ENCODE data around the gene CDC23.
A peak's percentile ranks its signal among the peaks of the same experiment; 100 is the strongest.

CDC23 gene

DNA sequence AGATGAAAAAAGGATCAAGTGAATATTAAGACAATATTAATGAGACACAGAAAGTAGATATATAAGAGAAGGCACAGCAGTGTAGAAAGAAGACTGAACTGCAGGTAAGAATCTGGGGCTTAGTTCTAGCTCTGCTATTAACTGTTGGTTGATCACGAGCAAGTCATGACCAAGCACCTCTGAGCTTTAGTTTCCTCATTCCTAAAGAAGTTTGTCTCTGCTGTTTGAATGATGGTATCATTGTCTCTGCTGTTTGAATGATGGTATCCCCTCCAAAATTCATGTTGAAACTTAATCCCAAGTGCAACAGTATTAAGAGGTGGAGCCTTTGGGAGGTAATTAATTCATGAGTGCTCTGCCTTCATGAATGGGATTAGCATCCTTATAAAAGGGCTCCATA, 71.4 kb downstream of the CDC23 start:
- no peak overlapping the region for H3K4me2 ChIP-seq (ENCODE audit: insufficient read depth, low read length, poor library complexity, severe bottlenecking)
- no CpG with 5 or more reads among the region's 1 CpG for WGBS, 2 donors (ENCODE audit: extremely low coverage in 2 of 2, insufficient read length in 2 of 2, insufficient replicate concordance in 1 of 2)
- H2BK15ac ChIP-seq (ENCODE audit: low read length) = no peak overlapping the region

GRCh38 chr5:138140268-138140667, 72.9 kb downstream of the CDC23 start:
- H4K91ac ChIP-seq (ENCODE audit: low read depth, low read length, poor library complexity) = no peak overlapping the region
- H2AFZ ChIP-seq (ENCODE audit: low read length) = peak overlapping the region; percentile 96
- H3K79me1 ChIP-seq (ENCODE audit: low read depth, low read length) = no peaks in the 10 kb centered on the region
- H3K4me2 ChIP-seq (ENCODE audit: insufficient read depth, low read length, poor library complexity, severe bottlenecking) = no peak overlapping the region
- H2BK120ac ChIP-seq (ENCODE audit: low read depth, low read length) = no peak overlapping the region
- H3K9ac ChIP-seq (ENCODE audit: low read depth, low read length, poor library complexity) = no peak overlapping the region
- no peak overlapping the region for H2BK5ac ChIP-seq (ENCODE audit: low read length)
- H3K4ac ChIP-seq (ENCODE audit: low read length) = no peak overlapping the region
- H2AK5ac ChIP-seq (ENCODE audit: low read depth, low read length) = no peak overlapping the region
- no peaks in the 10 kb centered on the region for H3K9me3 ChIP-seq (replicated peaks in 1 of 2; ENCODE audit: control insufficient read depth in 2 of 2, insufficient read depth in 1 of 2, low read depth in 1 of 2, low read length in 2 of 2)
- WGBS, 2 donors (ENCODE audit: extremely low coverage in 2 of 2, insufficient read length in 2 of 2, insufficient replicate concordance in 1 of 2) = no CpG with 5 or more reads among the region's 4 CpGs
- no peak overlapping the region for H3K18ac ChIP-seq (ENCODE audit: low read length)
- no peaks in the 10 kb centered on the region for H3K36me3 ChIP-seq (replicated peaks in 1 of 2; ENCODE audit: control insufficient read depth in 2 of 2, insufficient read depth in 2 of 2, low read length in 2 of 2)
- H3K27me3 ChIP-seq (ENCODE audit: control insufficient read depth in 3 of 3, insufficient read depth in 3 of 3, low read depth in 1 of 3, low read length in 3 of 3) = no peaks in the 10 kb centered on the region
- DNase-seq (ENCODE audit: low spot score) = no peak
- no peaks in the 10 kb centered on the region for H3K4me1 ChIP-seq (ENCODE audit: control insufficient read depth in 2 of 2, insufficient read depth in 1 of 2, low read depth in 1 of 2, low read length in 2 of 2)
- H3K4me3 ChIP-seq (ENCODE audit: low read length in 2 of 2) = no peak overlapping the region
- no peak overlapping the region for H3K23ac ChIP-seq (ENCODE audit: low read depth, low read length, poor library complexity)
- H2BK12ac ChIP-seq (ENCODE audit: low read length) = no peak overlapping the region
- no peak overlapping the region for H3K14ac ChIP-seq (ENCODE audit: low read length)
- no peak overlapping the region for H2BK15ac ChIP-seq (ENCODE audit: low read length)
- no peak overlapping the region for H3K27ac ChIP-seq (replicated peaks; ENCODE audit: low read length)
- H4K8ac ChIP-seq (ENCODE audit: low read depth, low read length) = no peak overlapping the region

More for the DNA sequence above, 71.4 kb downstream of the CDC23 start:
- Histone ChIP-seq H3K4me3 (ENCODE audit: low read length in 2 of 2) (no peak overlapping the region), H3K9ac (ENCODE audit: low read depth, low read length, poor library complexity) (no peak overlapping the region), H3K23ac (ENCODE audit: low read depth, low read length, poor library complexity) (no peak overlapping the region), H2AFZ (ENCODE audit: low read length) (no peak overlapping the region), H2BK12ac (ENCODE audit: low read length) (no peak overlapping the region), H2AK5ac (ENCODE audit: low read depth, low read length) (no peak overlapping the region), H3K4me1 (ENCODE audit: control insufficient read depth in 2 of 2, insufficient read depth in 1 of 2, low read depth in 1 of 2, low read length in 2 of 2) (no peaks in the 10 kb centered on the region), H3K79me1 (ENCODE audit: low read depth, low read length) (no peaks in the 10 kb centered on the region), H3K27me3 (ENCODE audit: control insufficient read depth in 3 of 3, insufficient read depth in 3 of 3, low read depth in 1 of 3, low read length in 3 of 3) (no peaks in the 10 kb centered on the region), H3K27ac (replicated peaks; ENCODE audit: low read length) (no peak overlapping the region), H3K14ac (ENCODE audit: low read length) (no peak overlapping the region), H3K9me3 (replicated peaks in 1 of 2; ENCODE audit: control insufficient read depth in 2 of 2, insufficient read depth in 1 of 2, low read depth in 1 of 2, low read length in 2 of 2) (no peaks in the 10 kb centered on the region), H3K36me3 (replicated peaks in 1 of 2; ENCODE audit: control insufficient read depth in 2 of 2, insufficient read depth in 2 of 2, low read length in 2 of 2) (no peaks in the 10 kb centered on the region), H4K8ac (ENCODE audit: low read depth, low read length) (no peak overlapping the region), H2BK5ac (ENCODE audit: low read length) (no peak overlapping the region), H2BK120ac (ENCODE audit: low read depth, low read length) (no peak overlapping the region), H3K4ac (ENCODE audit: low read length) (no peak overlapping the region), H3K18ac (ENCODE audit: low read length) (no peak overlapping the region), H4K91ac (ENCODE audit: low read depth, low read length, poor library complexity) (no peak overlapping the region)
- DNase-seq (ENCODE audit: low spot score) = no peak

DNA sequence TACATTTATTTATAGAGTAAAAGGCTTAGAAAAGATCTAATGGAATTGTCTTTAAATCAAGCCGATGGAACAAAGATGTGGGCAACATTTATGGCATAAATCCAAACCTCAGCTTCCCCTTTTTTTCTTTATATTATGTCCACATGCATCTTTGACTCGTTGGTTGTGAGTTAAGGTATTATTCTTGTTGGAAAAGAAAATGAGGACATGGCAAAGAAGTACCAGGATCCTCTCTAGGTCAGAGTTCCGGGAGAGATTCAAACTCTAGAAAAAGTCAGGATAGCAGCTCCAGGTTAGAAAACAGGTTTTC, 73.4 kb downstream of the CDC23 start:
- DNase-seq (ENCODE audit: low spot score) = no peak
- Histone ChIP-seq H2AK5ac (ENCODE audit: low read depth, low read length) (no peak overlapping the region), H3K23ac (ENCODE audit: low read depth, low read length, poor library complexity) (no peak overlapping the region), H3K9me3 (replicated peaks in 1 of 2; ENCODE audit: control insufficient read depth in 2 of 2, insufficient read depth in 1 of 2, low read depth in 1 of 2, low read length in 2 of 2) (no peaks in the 10 kb centered on the region), H3K4me1 (ENCODE audit: control insufficient read depth in 2 of 2, insufficient read depth in 1 of 2, low read depth in 1 of 2, low read length in 2 of 2) (no peaks in the 10 kb centered on the region), H4K8ac (ENCODE audit: low read depth, low read length) (no peak overlapping the region), H4K91ac (ENCODE audit: low read depth, low read length, poor library complexity) (no peak overlapping the region), H3K4me3 (ENCODE audit: low read length in 2 of 2) (peak overlapping the region in 1 of 2 donors; percentile 72), H3K14ac (ENCODE audit: low read length) (no peak overlapping the region), H3K9ac (ENCODE audit: low read depth, low read length, poor library complexity) (no peak overlapping the region), H3K36me3 (replicated peaks in 1 of 2; ENCODE audit: control insufficient read depth in 2 of 2, insufficient read depth in 2 of 2, low read length in 2 of 2) (no peaks in the 10 kb centered on the region), H2BK15ac (ENCODE audit: low read length) (no peak overlapping the region), H3K18ac (ENCODE audit: low read length) (no peak overlapping the region), H3K4ac (ENCODE audit: low read length) (no peak overlapping the region), H3K4me2 (ENCODE audit: insufficient read depth, low read length, poor library complexity, severe bottlenecking) (no peak overlapping the region), H3K79me1 (ENCODE audit: low read depth, low read length) (no peaks in the 10 kb centered on the region), H2BK5ac (ENCODE audit: low read length) (no peak overlapping the region), H2AFZ (ENCODE audit: low read length) (peak overlapping the region; percentile 96), H3K27me3 (ENCODE audit: control insufficient read depth in 3 of 3, insufficient read depth in 3 of 3, low read depth in 1 of 3, low read length in 3 of 3) (no peaks in the 10 kb centered on the region), H2BK120ac (ENCODE audit: low read depth, low read length) (no peak overlapping the region), H3K27ac (replicated peaks; ENCODE audit: low read length) (no peak overlapping the region), H2BK12ac (ENCODE audit: low read length) (no peak overlapping the region)
- no CpG with 5 or more reads among the region's 3 CpGs for WGBS, 2 donors (ENCODE audit: extremely low coverage in 2 of 2, insufficient read length in 2 of 2, insufficient replicate concordance in 1 of 2)

DNA sequence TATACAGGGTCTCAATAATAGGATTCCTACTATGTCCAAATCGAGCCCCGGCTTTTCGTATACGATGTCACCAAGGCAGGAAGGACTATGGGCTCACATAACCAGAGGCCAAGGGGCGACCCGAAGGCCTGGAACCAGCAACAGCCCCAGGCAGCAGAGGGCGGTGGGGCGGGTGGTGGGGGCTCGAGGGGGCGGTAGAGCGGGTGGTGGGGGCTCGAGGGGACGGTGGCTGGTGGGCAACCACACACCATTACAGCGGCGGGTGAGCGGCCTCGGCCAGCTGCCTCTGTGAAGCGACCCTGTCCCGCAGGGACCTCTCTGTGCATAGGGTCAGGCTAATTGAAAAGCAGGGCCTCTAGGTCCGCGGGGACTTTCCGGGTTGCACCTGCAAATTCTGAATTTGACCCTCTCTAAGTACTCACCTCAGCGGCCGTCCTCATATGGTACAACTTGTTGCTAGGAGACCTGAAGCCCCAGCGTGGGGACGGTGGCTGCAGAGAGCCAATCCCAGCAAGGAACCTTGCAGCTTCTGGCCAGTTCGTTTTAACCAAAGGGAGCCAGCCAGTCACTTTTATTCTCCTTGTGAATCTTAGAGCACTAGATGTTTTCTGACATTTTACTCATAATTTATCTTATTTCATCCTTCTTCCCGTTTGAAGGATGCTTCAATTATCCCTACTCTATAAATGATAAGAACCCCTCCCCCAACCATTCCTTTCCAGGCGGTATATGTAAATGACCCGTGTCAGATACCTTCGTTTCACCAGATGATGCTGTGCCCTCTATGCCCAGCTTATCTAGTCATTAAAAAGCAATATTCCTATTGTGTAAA, 74.0 kb downstream of the CDC23 start, which contains the start of gene NME5:
NME5 (minus strand) TSS at position 480 of the 832 bp plus-strand sequence. CDS start 648 bp downstream, outside the sequence.
- no peak within 1 kb of the TSS for H3K23ac ChIP-seq (ENCODE audit: low read depth, low read length, poor library complexity)
- no peak within 1 kb of the TSS for H4K91ac ChIP-seq (ENCODE audit: low read depth, low read length, poor library complexity)
- no peaks in the 10 kb centered on the region for H3K79me1 ChIP-seq (ENCODE audit: low read depth, low read length)
- H3K18ac ChIP-seq (ENCODE audit: low read length) = peak within 1 kb of the TSS; percentile 90
- no CpG with 5 or more reads among the region's 31 CpGs for WGBS, 2 donors (ENCODE audit: extremely low coverage in 2 of 2, insufficient read length in 2 of 2, insufficient replicate concordance in 1 of 2)
- no peak within 1 kb of the TSS for H4K8ac ChIP-seq (ENCODE audit: low read depth, low read length)
- no peak within 1 kb of the TSS for H3K9ac ChIP-seq (ENCODE audit: low read depth, low read length, poor library complexity)
- no peak within 1 kb of the TSS for H2AK5ac ChIP-seq (ENCODE audit: low read depth, low read length)
- peak within 1 kb of the TSS; percentile 60 for H3K4me2 ChIP-seq (ENCODE audit: insufficient read depth, low read length, poor library complexity, severe bottlenecking)
- no peaks in the 10 kb centered on the region for H3K9me3 ChIP-seq (replicated peaks in 1 of 2; ENCODE audit: control insufficient read depth in 2 of 2, insufficient read depth in 1 of 2, low read depth in 1 of 2, low read length in 2 of 2)
- H3K14ac ChIP-seq (ENCODE audit: low read length) = no peak within 1 kb of the TSS
- H2BK15ac ChIP-seq (ENCODE audit: low read length) = no peak within 1 kb of the TSS
- DNase-seq (ENCODE audit: low spot score) = peak; percentile 38
- H3K4me3 ChIP-seq (ENCODE audit: low read length in 2 of 2) = peak within 1 kb of the TSS; percentile 72 to 89
- H2BK5ac ChIP-seq (ENCODE audit: low read length) = no peak within 1 kb of the TSS
- H3K27ac ChIP-seq (replicated peaks; ENCODE audit: low read length) = no peak within 1 kb of the TSS
- H2AFZ ChIP-seq (ENCODE audit: low read length) = peak within 1 kb of the TSS; percentile 96
- no peak within 1 kb of the TSS for H2BK120ac ChIP-seq (ENCODE audit: low read depth, low read length)
- H3K27me3 ChIP-seq (ENCODE audit: control insufficient read depth in 3 of 3, insufficient read depth in 3 of 3, low read depth in 1 of 3, low read length in 3 of 3) = no peaks in the 10 kb centered on the region
- H3K4me1 ChIP-seq (ENCODE audit: control insufficient read depth in 2 of 2, insufficient read depth in 1 of 2, low read depth in 1 of 2, low read length in 2 of 2) = no peaks in the 10 kb centered on the region
- no peaks in the 10 kb centered on the region for H3K36me3 ChIP-seq (replicated peaks in 1 of 2; ENCODE audit: control insufficient read depth in 2 of 2, insufficient read depth in 2 of 2, low read length in 2 of 2)
- H3K4ac ChIP-seq (ENCODE audit: low read length) = no peak within 1 kb of the TSS
- no peak within 1 kb of the TSS for H2BK12ac ChIP-seq (ENCODE audit: low read length)
